Measurements from ENCODE around the gene PPIL4. TPM values are rescaled to one million over a fixed set of nuclear protein-coding genes. Genes with fewer than 3 reads are reported as not detected.

PPIL4 gene
- total RNA-seq, 1 donor from 2014 or later, result 15.7 TPM

- no peak for DNase-seq
- intact Hi-C loops (cut with micrococcal nuclease), result no loop called here
- H3K9me3 ChIP-seq (replicated peaks), result no peaks in the 10 kb centered on the region
- H3K4me3 ChIP-seq, result no peak overlapping the region
- H3K27ac ChIP-seq (replicated peaks), result no peak overlapping the region
- TF ChIP-seq CTCF (IDR thresholded peaks at IDR 0.05; ENCODE audit: borderline replicate concordance), result no peak
- no peaks in the 10 kb centered on the region for H3K27me3 ChIP-seq (ENCODE audit: low read depth)
- peaks cover 77% of the 10 kb centered on the region for H3K36me3 ChIP-seq
- no peaks in the 10 kb centered on the region for H3K4me1 ChIP-seq
Observed at GRCh38 chr6:149580880-149581279, 35.0 kb upstream of the PPIL4 start.

- H3K27me3 ChIP-seq (ENCODE audit: low read depth), result no peaks in the 10 kb centered on the region
- peak overlapping the region; percentile 100 for H3K4me3 ChIP-seq
- H3K4me1 ChIP-seq, result peaks cover 37% of the 10 kb centered on the region
- H3K27ac ChIP-seq (replicated peaks), result no peak overlapping the region
- H3K36me3 ChIP-seq, result peaks cover 1% of the 10 kb centered on the region
- H3K9me3 ChIP-seq (replicated peaks), result no peaks in the 10 kb centered on the region
- no peak for TF ChIP-seq CTCF (IDR thresholded peaks at IDR 0.05; ENCODE audit: borderline replicate concordance)
- DNase-seq, result no peak
- intact Hi-C loops (cut with micrococcal nuclease), result no loop called here
Observed at GRCh38 chr6:149567945-149568585, 22.2 kb upstream of the PPIL4 start.

- no peaks in the 10 kb centered on the region for H3K36me3 ChIP-seq
- intact Hi-C loops (cut with micrococcal nuclease), result no loop called here
Observed at GRCh38 chr6:149567194-149567586, 21.3 kb upstream of the PPIL4 start.

GRCh38 chr6:149566410-149567193, 20.8 kb upstream of the PPIL4 start:
- no peak for TF ChIP-seq CTCF (IDR thresholded peaks at IDR 0.05; ENCODE audit: borderline replicate concordance)
- peak; percentile 53 for DNase-seq
- H3K27ac ChIP-seq (replicated peaks), result peak overlapping the region; percentile 96
- H3K4me3 ChIP-seq, result peak overlapping the region; percentile 100
- no peaks in the 10 kb centered on the region for H3K9me3 ChIP-seq (replicated peaks)
- H3K36me3 ChIP-seq, result no peaks in the 10 kb centered on the region
- no peaks in the 10 kb centered on the region for H3K27me3 ChIP-seq (ENCODE audit: low read depth)
- intact Hi-C loops (cut with micrococcal nuclease), result no loop called here
- peaks cover 37% of the 10 kb centered on the region for H3K4me1 ChIP-seq

More at GRCh38 chr6:149567194-149567586, 21.3 kb upstream of the PPIL4 start:
- Histone ChIP-seq H3K4me3 (peak overlapping the region; percentile 100), H3K4me1 (peaks cover 37% of the 10 kb centered on the region), H3K27ac (replicated peaks) (peak overlapping the region; percentile 96), H3K9me3 (replicated peaks) (no peaks in the 10 kb centered on the region), H3K27me3 (ENCODE audit: low read depth) (no peaks in the 10 kb centered on the region)
- DNase-seq, result no peak
- no peak for TF ChIP-seq CTCF (IDR thresholded peaks at IDR 0.05; ENCODE audit: borderline replicate concordance)

GRCh38 chr6:149565527-149566409, 19.9 kb upstream of the PPIL4 start, which contains the start of gene GINM1:
Gene GINM1 (plus strand): TSS chr6:149566375. CDS start chr6:149566415, 40 bp downstream.
- peak; percentile 91 for DNase-seq
- Histone ChIP-seq H3K9me3 (replicated peaks) (no peaks in the 10 kb centered on the region), H3K27ac (replicated peaks) (peak within 1 kb of the TSS; percentile 96), H3K27me3 (ENCODE audit: low read depth) (no peaks in the 10 kb centered on the region), H3K4me3 (peak within 1 kb of the TSS; percentile 100), H3K36me3 (no peaks in the 10 kb centered on the region), H3K4me1 (peaks cover 37% of the 10 kb centered on the region)
- intact Hi-C loops (cut with micrococcal nuclease), result no loop called here
- TF ChIP-seq CTCF (IDR thresholded peaks at IDR 0.05; ENCODE audit: borderline replicate concordance), result peak; percentile 76
